Hematopoietic multipotent progenitor cell treated with erythropoietin and hydrocortisone succinate and interleukin-3 and kit ligand, for 4 days (in vitro differentiated cells): Measurements from ENCODE around the gene ACAD11.
A peak's percentile ranks its signal among the peaks of the same experiment; 100 is the strongest.

Experiments used
- DNase-seq: peaks from one replicate; pipeline ENCODE4 v3.0.0-alpha.2; 2015

ACAD11 gene

GRCh38 chr3:132550579-132551305, 108.9 kb downstream of the ACAD11 start:
- peak; percentile 59 for DNase-seq

- peak; percentile 41 for DNase-seq
Measured at GRCh38 chr3:132549890-132550578, 109.6 kb downstream of the ACAD11 start.

- no peak for DNase-seq
Measured at GRCh38 chr3:132549169-132549568, 110.4 kb downstream of the ACAD11 start.

- DNase-seq, result no peak
Measured at GRCh38 chr3:132545471-132545870, 114.1 kb downstream of the ACAD11 start.

GRCh38 chr3:132544130-132544529, 115.5 kb downstream of the ACAD11 start:
- DNase-seq, result no peak

GRCh38 chr3:132543011-132543739, 116.4 kb downstream of the ACAD11 start:
- DNase-seq, result peak; percentile 49

GRCh38 chr3:132542577-132542976, 117.0 kb downstream of the ACAD11 start:
- DNase-seq, result no peak

GRCh38 chr3:132539681-132540080, 119.9 kb downstream of the ACAD11 start:
- no peak for DNase-seq

- DNase-seq, result no peak
Measured at GRCh38 chr3:132538072-132538471, 121.5 kb downstream of the ACAD11 start.

- DNase-seq, result peak; percentile 18
Measured at GRCh38 chr3:132537297-132537696, 122.3 kb downstream of the ACAD11 start.

GRCh38 chr3:132536442-132537153, 123.0 kb downstream of the ACAD11 start:
- DNase-seq, result peak; percentile 15

GRCh38 chr3:132535575-132536441, 123.8 kb downstream of the ACAD11 start:
- peak; percentile 85 for DNase-seq

GRCh38 chr3:132530624-132531023, 129.0 kb downstream of the ACAD11 start:
- DNase-seq, result no peak

GRCh38 chr3:132522353-132522752, 137.3 kb downstream of the ACAD11 start:
- no peak for DNase-seq

- DNase-seq, result no peak
Measured at GRCh38 chr3:132521901-132522300, 137.7 kb downstream of the ACAD11 start.

GRCh38 chr3:132519914-132520313, 139.7 kb downstream of the ACAD11 start:
- no peak for DNase-seq

- no peak for DNase-seq
Measured at GRCh38 chr3:132517311-132517710, 142.3 kb downstream of the ACAD11 start.

GRCh38 chr3:132513057-132513456, 146.6 kb downstream of the ACAD11 start:
- DNase-seq, result no peak

GRCh38 chr3:132509506-132509905, 150.1 kb downstream of the ACAD11 start:
- no peak for DNase-seq

- no peak for DNase-seq
Measured at GRCh38 chr3:132509096-132509495, 150.5 kb downstream of the ACAD11 start.
